Gastroesophageal sphincter (tissue), 3 donors: ENCODE results near the gene TTC3.

Experiments
- POLR2A ChIP-seq, 2 donors: fragments of 450-650 bp; IDR thresholded peaks; one replicate each; pipeline ENCODE4 v1.6.1; 2017; ENCODE audit warnings: antibody characterized with exemption in 2 of 2, mild to moderate bottlenecking in 2 of 2, moderate library complexity in 1 of 2
- TF ChIP-seq, protein P1 (sequence below), 4 experiments: fragments of 200-600 bp in 2 of 4; fragments of 450-650 bp in 2 of 4; sonication (generic) in 1 of 4; IDR thresholded peaks; one replicate each; pipeline ENCODE4 v1.5.1; 2017 to 2019; ENCODE audit warnings: antibody characterized with exemption in 4 of 4, mild to moderate bottlenecking in 2 of 4, moderate library complexity in 2 of 4

DNA sequence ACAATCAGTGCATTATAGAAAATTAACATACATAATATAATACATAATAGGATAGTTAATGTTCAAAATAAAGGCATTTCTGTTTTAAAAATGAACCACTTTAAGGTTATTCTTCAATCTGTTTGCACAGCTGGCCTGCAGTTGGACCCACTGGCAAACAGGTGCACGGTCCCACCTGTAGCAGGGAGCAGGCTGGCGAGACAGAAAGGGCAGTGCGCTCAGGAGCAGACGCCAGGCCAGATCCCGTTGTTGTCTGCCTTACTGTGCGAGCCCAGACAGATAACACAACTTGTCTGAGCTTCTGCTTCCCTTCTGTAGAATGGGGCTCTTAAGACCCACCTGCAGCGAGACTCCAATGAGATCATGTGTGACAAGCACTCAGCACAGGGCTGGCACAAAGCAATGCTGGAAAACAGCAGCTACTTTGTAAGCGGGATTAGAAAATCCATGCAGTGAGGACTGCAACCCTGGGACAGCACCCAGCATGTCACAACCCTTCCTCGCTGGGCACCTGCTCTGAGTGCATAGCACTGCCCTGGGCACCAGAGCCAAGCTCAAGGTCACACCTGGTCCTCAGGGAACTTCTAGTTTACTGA, 160.6 kb downstream of the TTC3 start:
- TF ChIP-seq, protein P1, sequence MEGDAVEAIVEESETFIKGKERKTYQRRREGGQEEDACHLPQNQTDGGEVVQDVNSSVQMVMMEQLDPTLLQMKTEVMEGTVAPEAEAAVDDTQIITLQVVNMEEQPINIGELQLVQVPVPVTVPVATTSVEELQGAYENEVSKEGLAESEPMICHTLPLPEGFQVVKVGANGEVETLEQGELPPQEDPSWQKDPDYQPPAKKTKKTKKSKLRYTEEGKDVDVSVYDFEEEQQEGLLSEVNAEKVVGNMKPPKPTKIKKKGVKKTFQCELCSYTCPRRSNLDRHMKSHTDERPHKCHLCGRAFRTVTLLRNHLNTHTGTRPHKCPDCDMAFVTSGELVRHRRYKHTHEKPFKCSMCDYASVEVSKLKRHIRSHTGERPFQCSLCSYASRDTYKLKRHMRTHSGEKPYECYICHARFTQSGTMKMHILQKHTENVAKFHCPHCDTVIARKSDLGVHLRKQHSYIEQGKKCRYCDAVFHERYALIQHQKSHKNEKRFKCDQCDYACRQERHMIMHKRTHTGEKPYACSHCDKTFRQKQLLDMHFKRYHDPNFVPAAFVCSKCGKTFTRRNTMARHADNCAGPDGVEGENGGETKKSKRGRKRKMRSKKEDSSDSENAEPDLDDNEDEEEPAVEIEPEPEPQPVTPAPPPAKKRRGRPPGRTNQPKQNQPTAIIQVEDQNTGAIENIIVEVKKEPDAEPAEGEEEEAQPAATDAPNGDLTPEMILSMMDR (IDR thresholded peaks at IDR 0.05), result no peak
- TF ChIP-seq POLR2A (IDR thresholded peaks at IDR 0.05), result no peak
